GM21576 (cell line): ENCODE results near the gene GPRC5B.

Experiments
- ATAC-seq: cut with Tn5 transposase; IDR thresholded peaks from one replicate; pipeline ENCODE4 v1.9.1; 2021; ENCODE audit warnings: mild to moderate bottlenecking, moderate library complexity; ENCODE audit not compliant: unreplicated experiment

GPRC5B gene

DNA sequence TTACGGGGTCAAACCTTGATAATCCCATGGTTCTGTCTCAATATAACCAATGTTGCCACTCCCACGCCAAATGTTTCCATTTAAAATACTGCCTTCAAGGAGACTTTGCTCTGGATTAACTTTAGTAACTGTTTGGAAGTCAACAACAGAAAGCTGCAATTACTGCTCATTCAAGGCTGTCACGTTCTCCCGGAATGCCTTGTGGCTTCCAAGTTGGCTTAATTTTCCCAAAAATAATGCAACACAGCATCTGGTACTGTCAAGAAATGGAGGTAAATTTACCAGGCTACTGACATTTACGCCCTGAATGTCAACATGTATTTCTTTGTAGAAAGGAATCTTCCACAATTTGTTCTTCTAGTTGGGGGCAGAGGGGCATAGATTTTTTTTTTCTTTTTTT is 38.2 kb downstream of the GPRC5B start:
- no peak for ATAC-seq

DNA sequence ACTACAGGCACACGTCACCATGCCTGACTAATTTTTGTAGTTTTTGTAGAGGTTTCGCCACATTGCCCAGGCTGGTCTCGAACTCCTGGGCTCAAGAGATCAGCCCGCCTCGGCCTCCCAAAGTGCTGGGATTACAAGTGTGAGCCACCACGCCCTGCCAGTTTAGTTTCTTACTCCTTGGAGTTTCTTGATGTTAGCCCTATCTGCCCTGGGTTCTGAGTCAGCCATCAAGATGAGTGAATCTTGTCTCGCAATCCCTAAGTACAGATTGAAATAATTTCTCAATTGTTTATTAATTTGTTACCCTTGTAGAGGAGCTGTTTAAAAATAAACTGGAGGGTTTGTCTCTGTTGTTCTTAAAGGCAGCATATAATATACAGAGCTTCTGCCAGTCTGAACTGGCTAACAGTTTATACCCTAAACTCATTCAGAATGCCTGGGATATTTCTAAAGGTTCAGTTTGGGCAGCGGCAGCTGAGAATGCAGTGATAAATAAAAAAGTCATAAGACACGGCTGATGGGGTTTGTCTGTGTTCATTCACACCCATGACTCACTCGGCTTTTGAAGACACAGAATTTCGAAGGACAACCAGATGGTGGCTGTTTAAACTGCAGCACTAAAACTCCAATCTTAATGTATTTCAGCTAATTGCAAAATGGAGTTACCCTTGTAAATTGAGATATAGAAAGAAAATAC is 39.6 kb downstream of the GPRC5B start:
- no peak for ATAC-seq

- no peak for ATAC-seq
These were observed 41.3 kb downstream of the GPRC5B start for GRCh38 chr16:19843371-19843770.

- ATAC-seq: no peak
These were observed 42.1 kb downstream of the GPRC5B start for GRCh38 chr16:19842426-19843157.

DNA sequence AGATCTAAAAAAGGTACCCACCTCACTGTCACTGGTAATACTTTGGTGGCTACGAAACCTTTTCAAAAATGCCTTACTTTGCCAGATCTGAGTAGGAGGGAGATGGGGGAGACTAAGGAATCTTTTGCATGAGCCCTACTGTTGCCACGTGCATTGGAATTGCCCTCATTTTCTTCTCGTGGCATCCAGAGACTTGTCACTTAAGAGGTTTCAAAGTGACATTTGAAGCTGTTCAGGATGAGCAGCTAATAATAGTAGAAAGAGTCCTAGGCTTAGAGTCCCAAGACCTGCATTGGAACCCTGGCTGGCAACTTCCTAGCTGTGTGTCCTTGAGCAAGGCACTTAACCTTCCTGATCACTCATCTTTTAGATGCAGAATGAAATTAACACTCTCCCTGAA is 43.5 kb downstream of the GPRC5B start:
- no peak for ATAC-seq

GRCh38 chr16:19840524-19841110 is 44.0 kb downstream of the GPRC5B start:
- ATAC-seq: no peak

DNA sequence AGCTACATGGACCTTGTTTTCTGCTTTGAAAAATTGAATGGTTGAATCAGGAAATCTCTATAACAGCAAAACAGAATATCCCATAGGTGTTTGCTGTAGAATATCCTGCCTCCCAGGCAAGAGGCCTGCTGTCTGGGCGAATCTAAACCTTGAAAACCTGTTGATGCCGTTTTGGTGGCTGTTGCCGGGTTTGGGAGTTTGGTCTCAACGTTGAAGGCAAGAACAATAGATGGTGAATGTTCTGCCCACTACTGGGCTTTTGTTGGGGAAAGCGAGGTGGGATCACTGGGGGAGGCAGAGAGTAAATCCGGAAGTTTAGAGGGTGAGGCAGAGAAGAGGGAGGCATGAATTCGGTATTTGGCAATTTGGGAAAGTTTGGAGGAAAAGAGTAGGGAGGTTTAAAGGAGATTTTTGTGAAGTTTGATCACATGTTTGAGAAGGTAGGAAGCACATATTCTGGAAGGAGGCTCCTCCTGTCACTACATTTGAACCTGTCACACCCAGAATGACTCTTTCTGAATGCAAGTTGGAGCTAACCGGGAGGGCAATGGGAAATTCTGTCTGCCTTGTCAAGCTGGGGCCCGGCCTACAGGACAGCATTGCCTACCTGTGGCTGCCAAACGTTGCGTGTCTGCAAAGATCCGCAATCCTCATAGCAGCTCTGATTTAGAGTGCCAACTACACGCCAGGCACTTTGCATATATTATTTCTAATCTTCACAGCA is 46.5 kb downstream of the GPRC5B start:
- no peak for ATAC-seq

DNA sequence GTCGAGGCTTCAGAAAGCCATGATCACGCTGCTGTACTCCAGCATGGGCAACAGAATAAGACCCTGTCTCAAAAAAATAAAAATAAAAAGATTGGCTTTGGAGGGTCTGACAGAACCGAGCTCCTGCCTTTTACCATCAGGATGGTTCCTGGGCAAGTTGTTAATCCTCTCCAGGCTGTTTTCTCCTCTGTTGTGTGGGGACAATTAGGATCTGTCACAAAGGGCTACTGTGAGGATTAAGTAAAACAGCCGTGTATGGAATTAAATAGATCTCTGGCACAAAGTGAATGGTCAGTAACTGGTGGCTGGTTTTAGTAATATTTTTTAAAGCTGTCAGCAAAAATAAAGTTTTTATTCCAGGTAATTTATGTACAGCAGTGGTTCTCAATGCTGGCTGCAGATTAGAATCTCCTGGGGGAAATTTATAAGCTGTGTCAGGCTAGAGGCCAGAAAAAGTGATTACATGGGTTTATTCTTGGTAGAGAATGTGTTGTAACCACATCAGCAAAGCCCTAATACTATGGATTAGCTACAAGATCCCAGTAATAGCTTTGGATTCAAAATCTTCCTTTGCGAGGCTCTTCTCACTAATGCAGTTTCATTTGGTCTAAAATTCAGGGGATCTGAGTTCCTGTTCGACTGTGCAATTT is 47.2 kb downstream of the GPRC5B start:
- ATAC-seq: no peak

DNA sequence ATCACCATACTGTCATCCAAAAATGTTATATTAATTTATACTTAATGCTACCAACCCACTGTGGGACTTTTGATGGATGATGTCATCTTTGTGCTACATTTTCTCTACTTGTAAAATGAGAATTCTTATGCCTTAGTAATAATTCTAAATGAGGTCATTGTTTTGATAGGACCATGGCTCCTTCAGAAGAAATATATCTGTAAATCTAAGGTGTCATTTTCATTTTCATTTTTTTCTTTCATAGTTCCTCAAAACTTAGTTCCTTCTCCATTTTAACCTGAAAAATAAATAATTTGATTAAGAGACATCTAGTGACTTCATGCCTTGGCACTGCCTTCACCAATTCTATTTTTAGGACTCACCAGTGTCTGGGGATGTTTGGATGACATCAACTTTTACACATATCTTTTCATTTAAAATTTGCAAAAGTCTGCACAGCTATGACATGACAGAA is 48.7 kb downstream of the GPRC5B start:
- ATAC-seq: no peak

- ATAC-seq: no peak
These were observed 49.5 kb downstream of the GPRC5B start for GRCh38 chr16:19835196-19835595.

- ATAC-seq: no peak
These were observed 51.1 kb downstream of the GPRC5B start for GRCh38 chr16:19833581-19833980.

DNA sequence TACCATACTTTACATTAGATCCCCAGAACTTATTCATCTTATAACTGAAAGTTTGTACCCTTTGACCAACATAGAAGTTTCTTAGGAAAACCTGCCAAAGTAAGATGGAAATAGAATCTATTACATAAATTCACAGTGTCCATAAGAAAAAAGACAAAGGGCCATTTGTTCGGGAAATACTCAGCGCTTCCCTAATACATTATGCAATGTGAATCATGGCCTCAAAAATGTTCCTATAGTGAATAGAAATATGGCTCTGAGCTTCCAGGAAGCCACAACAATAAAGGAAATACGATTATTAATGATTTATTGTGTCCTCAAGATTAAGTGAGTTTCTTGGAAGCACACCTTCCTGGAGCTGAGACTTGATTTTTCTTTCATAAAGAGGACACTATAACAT is 51.5 kb downstream of the GPRC5B start:
- ATAC-seq: no peak

GRCh38 chr16:19831678-19832077 is 53.0 kb downstream of the GPRC5B start:
- no peak for ATAC-seq

- no peak for ATAC-seq
These were observed 53.6 kb downstream of the GPRC5B start for GRCh38 chr16:19830902-19831560.

DNA sequence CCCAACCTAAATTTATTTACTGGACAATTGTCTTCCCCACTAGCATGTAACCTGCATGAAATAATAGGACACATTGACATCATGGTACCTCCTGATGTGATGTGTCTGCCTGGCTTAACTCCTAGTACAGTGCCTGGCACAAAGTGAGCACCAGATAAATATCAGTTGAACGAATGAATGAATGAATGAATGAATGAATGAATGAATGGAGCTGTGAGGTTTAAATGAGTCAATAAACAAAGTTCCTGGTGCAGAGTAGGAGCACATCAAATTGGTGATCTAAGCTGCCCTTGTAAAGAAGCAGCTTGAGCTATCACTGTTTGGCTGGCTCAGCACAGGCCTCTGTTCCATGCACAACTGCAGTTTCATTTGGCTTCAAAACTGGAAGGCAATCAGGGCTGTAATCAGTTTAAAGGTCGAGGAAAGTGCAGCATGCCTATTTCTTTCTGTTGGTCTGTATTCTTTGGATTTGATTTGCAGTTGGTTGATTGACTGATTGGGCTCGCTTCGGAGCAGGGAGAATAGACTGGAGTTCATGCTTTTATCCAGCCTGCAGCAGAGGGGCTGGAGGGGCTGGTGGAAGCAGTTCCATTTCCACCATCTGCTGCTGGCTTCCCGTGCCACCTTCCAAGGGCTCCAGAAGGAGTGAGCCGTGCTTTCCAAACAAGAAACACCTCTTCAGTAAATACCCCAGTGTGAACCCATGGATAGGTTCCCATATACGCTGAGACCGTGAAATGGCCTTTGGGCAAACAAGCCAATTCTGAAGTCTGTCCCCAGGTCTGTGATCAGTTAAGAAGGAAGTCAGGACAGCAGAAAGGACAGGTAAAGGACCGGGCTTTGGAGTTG is 54.6 kb downstream of the GPRC5B start:
- ATAC-seq: no peak

- ATAC-seq: no peak
These were observed 60.4 kb downstream of the GPRC5B start for GRCh38 chr16:19824216-19824615.

GRCh38 chr16:19823322-19823721 is 61.3 kb downstream of the GPRC5B start:
- no peak for ATAC-seq

DNA sequence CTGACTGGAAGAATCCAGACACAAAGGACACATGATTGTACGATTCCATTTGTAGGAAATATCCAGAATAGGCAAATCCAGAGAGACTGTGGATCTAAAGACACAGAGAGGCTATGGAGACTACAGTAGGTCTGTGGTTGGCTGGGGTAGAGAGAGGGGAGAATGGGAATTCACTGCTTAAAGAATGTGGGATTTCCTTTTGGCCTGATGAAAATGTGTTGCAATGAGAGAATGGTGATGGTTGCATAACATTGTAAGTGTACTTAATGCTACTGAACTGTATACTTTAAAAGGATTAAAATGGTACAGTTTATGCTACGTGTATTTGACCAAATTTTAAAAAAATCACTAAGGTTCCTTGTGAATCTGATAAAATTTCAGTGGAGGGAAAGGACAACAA is 62.1 kb downstream of the GPRC5B start:
- no peak for ATAC-seq

DNA sequence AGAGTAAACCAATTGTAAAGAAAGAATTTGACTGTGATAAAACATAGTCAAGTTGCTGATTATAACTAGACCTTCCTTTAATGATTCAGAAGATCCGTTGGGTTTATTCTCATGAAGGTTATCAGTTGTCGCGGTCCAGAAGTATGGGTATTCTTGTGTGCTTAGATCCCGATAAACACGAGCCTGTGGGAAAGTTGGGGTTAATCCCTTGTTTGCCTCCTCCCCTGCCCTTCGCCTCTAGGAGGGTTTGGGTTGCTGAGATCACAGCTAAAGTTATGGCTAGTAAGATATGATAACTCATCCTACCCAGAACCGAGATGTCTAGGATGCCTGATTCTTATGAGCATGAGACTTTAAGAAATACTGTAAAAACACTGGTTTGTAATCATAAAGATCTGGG is 66.8 kb downstream of the GPRC5B start:
- no peak for ATAC-seq

DNA sequence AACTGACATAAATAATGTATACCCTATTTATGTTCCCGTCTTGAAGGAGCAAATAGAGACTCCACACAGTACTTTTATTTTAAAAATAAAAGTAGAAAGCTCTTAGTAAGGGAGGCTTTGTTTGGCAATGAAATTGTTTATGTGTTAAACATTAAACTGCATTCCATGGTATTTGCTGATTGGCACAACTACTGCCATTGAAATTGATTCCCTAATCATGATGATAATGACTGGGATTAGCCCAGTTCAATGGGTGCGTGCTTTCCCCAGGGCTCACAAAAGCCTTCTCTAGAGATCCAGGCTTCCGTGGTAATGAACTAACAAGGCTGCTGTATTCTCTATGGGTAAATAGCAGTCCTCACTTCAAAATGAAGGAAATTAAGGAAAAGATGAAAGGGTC is 67.5 kb downstream of the GPRC5B start:
- no peak for ATAC-seq
